KMS-11 (cell line): ENCODE data around the gene PRKAA1.

ENCODE experiments used
- H2AFZ ChIP-seq: fragments of 200-600 bp; sonication (generic); 2 replicates; pipeline ENCODE4 v1.6.1; 2016; ENCODE audit warnings: antibody characterized with exemption, mixed run types, low read depth
- H3K27ac ChIP-seq: fragments of 200-600 bp; sonication (generic); 2 replicates; pipeline ENCODE4 v1.6.1; 2016; ENCODE audit warnings: mild to moderate bottlenecking, mixed run types
- H3K27me3 ChIP-seq: fragments of 200-600 bp; sonication (generic); 2 replicates; pipeline ENCODE4 v1.6.1; 2017; ENCODE audit warnings: mild to moderate bottlenecking, low read depth, mixed run types, moderate library complexity; ENCODE audit not compliant: insufficient read depth
- H3K36me3 ChIP-seq: fragments of 200-600 bp; sonication (generic); 2 replicates; pipeline ENCODE4 v1.6.1; 2017; ENCODE audit warnings: mild to moderate bottlenecking, mixed run types; ENCODE audit not compliant: insufficient read depth
- H3K4me1 ChIP-seq: fragments of 200-600 bp; sonication (generic); 2 replicates; pipeline ENCODE4 v1.6.1; 2016; ENCODE audit warnings: mild to moderate bottlenecking, low read depth, mixed run types; ENCODE audit not compliant: poor library complexity, severe bottlenecking
- H3K4me2 ChIP-seq: fragments of 200-600 bp; sonication (generic); 2 replicates; pipeline ENCODE4 v1.7.0; 2016; ENCODE audit warnings: mild to moderate bottlenecking, mixed run types
- H3K4me3 ChIP-seq: fragments of 200-600 bp; sonication (generic); IDR thresholded peaks from 2 replicates; pipeline ENCODE4 v1.6.1; 2017; ENCODE audit warnings: low read depth, low read length, mixed read lengths; ENCODE audit not compliant: insufficient read depth
- H3K79me2 ChIP-seq: fragments of 200-600 bp; sonication (generic); 2 replicates; pipeline ENCODE4 v1.6.1; 2016; ENCODE audit warnings: low read depth, mixed run types; ENCODE audit not compliant: insufficient read depth
- H3K9ac ChIP-seq: fragments of 200-600 bp; sonication (generic); 2 replicates; pipeline ENCODE4 v1.6.1; 2016; ENCODE audit warnings: mild to moderate bottlenecking, mixed run types
- H4K20me1 ChIP-seq: fragments of 200-600 bp; sonication (generic); 2 replicates; pipeline ENCODE4 v1.6.1; 2016; ENCODE audit warnings: mild to moderate bottlenecking, mixed run types; ENCODE audit not compliant: insufficient read depth
- CTCF ChIP-seq: fragments of 200-600 bp; sonication (generic); conservative IDR thresholded peaks from 2 replicates; pipeline ENCODE4 v1.6.1; 2017; ENCODE audit warnings: low read depth, mild to moderate bottlenecking, antibody characterized with exemption, low read length, moderate library complexity, mixed read lengths

The PRKAA1 gene

GRCh38 chr5:40784916-40785315 is 13.3 kb downstream of the PRKAA1 start:
- Histone ChIP-seq H3K4me1 (peaks cover 5% of the 10 kb centered on the region), H3K27me3 (no peaks in the 10 kb centered on the region), H2AFZ (no peak overlapping the region), H3K36me3 (no peaks in the 10 kb centered on the region), H3K4me3 (no peak overlapping the region), H3K4me2 (no peak overlapping the region), H3K27ac (no peak overlapping the region), H3K79me2 (peaks cover 93% of the 10 kb centered on the region), H3K9ac (no peak overlapping the region), H4K20me1 (no peaks in the 10 kb centered on the region; the same call in 1 of the 2 replicates)
- no peak for TF ChIP-seq CTCF

GRCh38 chr5:40784027-40784653 is 14.0 kb downstream of the PRKAA1 start:
- Histone ChIP-seq H3K27me3 (no peaks in the 10 kb centered on the region), H2AFZ (no peak overlapping the region), H3K4me1 (peaks cover 1% of the 10 kb centered on the region), H3K9ac (no peak overlapping the region), H4K20me1 (no peaks in the 10 kb centered on the region; the same call in 1 of the 2 replicates), H3K4me3 (no peak overlapping the region), H3K79me2 (peaks cover 95% of the 10 kb centered on the region), H3K27ac (no peak overlapping the region), H3K4me2 (no peak overlapping the region), H3K36me3 (no peaks in the 10 kb centered on the region)
- TF ChIP-seq CTCF = no peak

- H3K27ac ChIP-seq = no peak overlapping the region
- no peaks in the 10 kb centered on the region for H3K27me3 ChIP-seq
- no peaks in the 10 kb centered on the region for H3K36me3 ChIP-seq
- peaks cover 79% of the 10 kb centered on the region for H3K79me2 ChIP-seq
- H2AFZ ChIP-seq = no peak overlapping the region
- peaks cover 4% of the 10 kb centered on the region for H3K4me1 ChIP-seq
- H3K4me2 ChIP-seq = no peak overlapping the region
- no peak for TF ChIP-seq CTCF
- no peak overlapping the region for H3K9ac ChIP-seq
- no peaks in the 10 kb centered on the region; the same call in 1 of the 2 replicates for H4K20me1 ChIP-seq
- H3K4me3 ChIP-seq = no peak overlapping the region
Measured at GRCh38 chr5:40781843-40782409, 16.2 kb downstream of the PRKAA1 start.

- no peaks in the 10 kb centered on the region for H3K27me3 ChIP-seq
- no peaks in the 10 kb centered on the region for H3K36me3 ChIP-seq
- H3K27ac ChIP-seq = no peak overlapping the region
- no peak overlapping the region for H2AFZ ChIP-seq
- H3K4me1 ChIP-seq = peaks cover 15% of the 10 kb centered on the region
- H3K79me2 ChIP-seq = peaks cover 68% of the 10 kb centered on the region
- H3K9ac ChIP-seq = no peak overlapping the region
- no peak for TF ChIP-seq CTCF
- no peak overlapping the region for H3K4me2 ChIP-seq
- no peaks in the 10 kb centered on the region; the same call in 1 of the 2 replicates for H4K20me1 ChIP-seq
- no peak overlapping the region for H3K4me3 ChIP-seq
Measured at GRCh38 chr5:40780858-40781257, 17.3 kb downstream of the PRKAA1 start.
